HG03442 (cell line): ENCODE results near the gene OR6B3.
"Not testable (repeated sequence)": the region's sequence is repeated elsewhere in the genome, so short reads cannot be mapped to it uniquely, and the experiment has no call there.

Source experiments
- ATAC-seq: cut with Tn5 transposase; IDR thresholded peaks from one replicate; pipeline ENCODE4 v1.9.1; 2021; ENCODE audit warnings: mild to moderate bottlenecking, moderate library complexity; ENCODE audit not compliant: unreplicated experiment

OR6B3 gene

GRCh38 chr2:240045098-240045497 is 8.2 kb downstream of the OR6B3 start:
- ATAC-seq, result no peak

DNA sequence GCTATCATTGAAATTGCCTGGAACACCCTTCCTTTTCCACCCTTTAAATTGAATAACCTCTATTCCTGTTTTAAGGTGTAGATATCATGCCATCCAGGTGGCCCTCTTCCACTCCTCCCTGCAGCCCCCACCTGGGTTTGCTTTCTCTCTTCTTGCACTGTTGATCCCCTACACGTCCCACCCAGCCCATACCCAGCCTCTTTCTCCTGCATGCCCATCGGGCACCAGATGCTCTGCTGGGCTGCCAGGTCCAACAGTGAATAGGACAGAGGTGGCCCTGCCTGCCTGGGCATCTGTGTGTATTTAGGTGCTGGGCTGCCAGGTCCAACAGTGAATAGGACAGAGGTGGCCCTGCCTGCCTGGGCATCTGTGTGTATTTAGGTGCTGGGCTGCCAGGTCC is 9.2 kb downstream of the OR6B3 start:
- ATAC-seq, result not testable (repeated sequence)

DNA sequence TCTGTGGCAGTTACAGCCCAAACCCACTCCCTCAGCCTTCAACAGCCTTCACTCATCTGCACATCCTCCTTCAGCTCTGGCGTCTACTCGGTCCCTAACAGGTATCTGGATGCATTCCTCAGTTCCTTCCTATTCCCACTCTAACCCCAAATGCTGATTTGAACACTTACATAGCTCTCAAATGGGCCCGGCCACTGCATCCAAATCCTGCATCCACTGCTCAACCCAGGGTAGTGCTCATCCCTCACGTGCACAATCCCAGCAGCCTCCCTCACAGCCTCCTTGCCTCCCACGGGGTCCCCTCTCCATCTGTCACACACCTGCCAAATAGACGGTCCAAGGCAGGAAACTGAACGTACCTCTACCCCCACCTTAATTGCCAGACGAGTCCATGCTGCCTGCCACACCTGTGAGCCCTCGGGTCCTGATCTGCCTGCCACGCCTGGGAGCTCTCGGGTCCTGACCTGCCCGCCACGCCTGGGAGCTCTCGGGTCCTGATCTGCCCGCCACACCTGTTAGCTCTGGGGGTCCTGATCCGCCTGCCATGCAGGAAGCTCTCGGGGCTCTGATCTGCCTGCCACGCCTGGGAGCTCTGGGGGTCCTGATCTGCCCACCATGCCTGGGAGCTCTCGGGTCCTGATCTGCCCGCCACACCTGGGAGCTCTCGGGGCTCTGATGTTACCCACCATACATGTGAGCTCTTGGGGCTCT is 9.9 kb downstream of the OR6B3 start:
- no peak for ATAC-seq

DNA sequence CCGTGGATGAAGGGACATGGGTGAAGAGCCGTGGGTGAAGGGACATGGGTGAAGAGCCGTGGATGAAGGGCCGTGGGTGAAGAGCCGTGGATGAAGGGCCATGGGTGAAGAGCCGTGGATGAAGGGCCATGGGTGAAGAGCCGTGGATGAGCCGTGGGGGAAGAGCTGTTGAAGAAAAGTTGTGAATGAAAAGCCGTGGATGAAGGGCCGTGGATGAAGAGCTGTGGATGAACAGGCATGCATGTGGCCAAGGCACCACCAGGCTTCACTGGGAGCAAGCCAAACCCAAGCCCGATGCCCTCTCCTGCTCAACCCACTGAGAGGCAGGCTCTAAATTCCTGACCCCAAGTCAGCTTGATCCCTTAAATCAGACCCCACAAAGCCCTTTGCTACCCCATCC is 10.6 kb downstream of the OR6B3 start:
- ATAC-seq, result no peak

GRCh38 chr2:240041363-240041762 is 12.0 kb downstream of the OR6B3 start:
- ATAC-seq, result no peak

- no peak for ATAC-seq
Measured at GRCh38 chr2:240037358-240037757, 16.0 kb downstream of the OR6B3 start.

DNA sequence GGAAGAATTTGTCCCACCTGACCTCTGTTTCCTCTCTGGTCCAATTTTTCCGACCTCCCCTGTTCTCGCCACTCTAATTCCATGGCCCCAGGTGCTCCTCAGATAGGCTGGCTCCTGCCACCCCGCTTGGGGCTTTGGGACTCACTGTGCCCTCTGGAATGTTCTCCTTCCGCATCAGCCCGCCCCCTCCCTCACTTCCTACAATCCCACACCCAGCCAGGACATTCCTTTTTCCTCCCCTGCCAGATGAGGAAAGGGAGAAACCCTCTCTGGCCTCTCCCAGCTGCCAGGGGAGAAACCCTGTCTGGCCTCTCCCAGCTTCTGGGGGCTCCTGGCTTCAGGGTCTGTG is 20.0 kb downstream of the OR6B3 start:
- ATAC-seq, result no peak

DNA sequence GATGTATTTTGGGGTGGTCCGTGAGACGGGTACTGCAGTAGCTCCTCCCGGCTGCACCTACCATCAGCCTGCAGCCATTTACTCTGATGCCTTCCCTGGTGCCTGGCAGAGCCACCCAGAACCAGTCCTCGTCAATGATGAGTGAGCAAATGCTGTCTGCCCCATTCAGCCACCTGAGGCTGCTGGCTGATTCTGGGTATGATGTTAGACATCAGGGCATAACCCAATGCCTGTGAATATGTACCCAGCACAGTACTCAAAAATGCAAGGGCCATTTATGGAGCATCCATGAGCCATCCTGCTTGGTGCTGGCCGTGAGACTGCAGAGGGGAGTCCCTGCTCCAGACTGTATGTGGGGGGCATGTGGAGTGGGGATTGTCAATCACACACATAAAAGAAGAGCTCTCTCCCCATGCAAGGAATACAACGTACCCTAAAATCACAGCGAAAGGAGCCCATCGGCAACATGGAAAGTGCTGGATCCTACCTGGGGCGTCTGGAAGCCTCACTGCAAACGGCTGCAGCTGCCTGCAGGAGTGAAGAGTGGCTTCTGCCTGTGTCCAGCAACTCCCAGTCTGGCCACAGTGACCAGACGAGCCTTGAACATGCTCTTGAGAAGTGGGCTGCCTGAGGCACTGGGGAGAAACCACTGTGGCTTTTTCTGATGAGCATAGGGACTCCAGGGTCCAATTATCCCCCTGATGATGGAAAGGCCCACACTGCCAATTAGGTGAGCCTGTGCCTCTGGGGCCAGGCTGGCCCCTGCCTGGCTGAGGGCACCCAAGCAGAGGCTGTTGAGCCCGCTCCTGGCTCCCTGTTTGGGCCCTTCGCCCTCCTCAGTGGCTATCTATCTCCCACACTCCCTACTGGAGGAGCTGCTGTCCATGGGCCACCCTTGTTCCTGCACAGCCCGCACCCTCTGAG is 20.7 kb downstream of the OR6B3 start:
- no peak for ATAC-seq

GRCh38 chr2:240030379-240031094 is 22.8 kb downstream of the OR6B3 start, which contains the start of gene OR6B2:
OR6B2 (minus strand) TSS chr2:240030429; CDS start chr2:240030429, 0 bp downstream.
- no peak for ATAC-seq

- ATAC-seq, result no peak
Measured at GRCh38 chr2:240024766-240025165, 28.6 kb downstream of the OR6B3 start.

- no peak for ATAC-seq
Measured at GRCh38 chr2:240023792-240024191, 29.5 kb downstream of the OR6B3 start.

GRCh38 chr2:240021488-240022104 is 31.7 kb downstream of the OR6B3 start:
- peak; percentile 33 for ATAC-seq

GRCh38 chr2:240018071-240018750 is 35.1 kb downstream of the OR6B3 start:
- no peak for ATAC-seq

DNA sequence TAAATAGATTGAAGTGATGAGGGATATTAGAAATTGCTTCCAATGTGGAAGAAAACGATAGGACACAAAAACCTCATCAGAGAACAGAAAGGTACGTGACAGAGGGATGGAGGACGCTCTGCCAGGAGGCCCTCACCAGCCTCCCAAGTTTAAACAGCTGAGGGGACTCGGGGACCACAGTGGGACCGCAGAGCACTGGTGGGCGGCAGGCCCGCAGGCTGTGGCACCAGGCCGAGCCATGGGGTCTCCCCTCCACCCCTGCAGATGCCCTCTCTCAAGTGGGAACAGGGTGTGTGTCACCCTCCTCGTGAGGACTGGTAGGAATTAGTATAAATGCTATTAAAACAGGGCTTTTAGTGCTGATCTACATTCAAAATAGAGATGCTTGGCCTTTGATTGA is 39.0 kb downstream of the OR6B3 start:
- no peak for ATAC-seq

GRCh38 chr2:240013343-240013742 is 40.0 kb downstream of the OR6B3 start:
- no peak for ATAC-seq

DNA sequence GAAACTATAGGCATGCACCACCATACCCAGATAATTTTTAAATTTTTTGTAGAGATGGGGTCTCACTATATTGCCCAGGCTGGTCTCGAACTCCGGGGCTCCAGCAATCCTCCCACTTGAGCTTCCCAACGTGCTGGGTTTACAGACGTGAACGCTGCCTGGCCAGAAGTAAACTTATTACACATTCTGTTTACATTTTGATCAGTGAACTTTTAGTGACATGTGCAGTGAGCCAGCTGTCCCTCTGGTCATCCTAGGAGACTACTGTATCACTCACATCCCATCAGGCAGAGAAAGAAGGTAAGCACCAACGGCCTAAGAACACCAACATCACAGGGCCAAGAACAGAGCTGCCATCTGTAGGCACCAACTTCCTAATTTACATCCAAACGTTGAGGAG is 50.3 kb downstream of the OR6B3 start:
- no peak for ATAC-seq

DNA sequence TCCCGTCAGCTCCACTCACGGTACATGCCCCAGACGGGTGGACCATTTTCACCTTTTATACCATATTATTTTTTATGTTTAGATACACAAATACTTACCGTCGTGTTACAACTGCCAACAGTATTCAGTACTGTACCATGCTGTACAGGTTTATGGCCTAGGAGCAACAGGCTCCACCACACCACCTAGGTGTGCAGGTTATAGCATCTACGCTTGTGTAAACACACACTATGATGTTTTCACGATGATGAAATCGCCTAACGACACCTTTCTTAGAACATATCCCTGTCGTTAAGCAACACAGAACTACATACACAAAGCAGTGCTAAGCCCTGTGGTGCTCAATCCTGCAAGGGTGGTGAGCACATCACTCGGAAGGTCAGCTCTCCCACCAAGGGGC is 52.6 kb downstream of the OR6B3 start:
- ATAC-seq, result no peak

DNA sequence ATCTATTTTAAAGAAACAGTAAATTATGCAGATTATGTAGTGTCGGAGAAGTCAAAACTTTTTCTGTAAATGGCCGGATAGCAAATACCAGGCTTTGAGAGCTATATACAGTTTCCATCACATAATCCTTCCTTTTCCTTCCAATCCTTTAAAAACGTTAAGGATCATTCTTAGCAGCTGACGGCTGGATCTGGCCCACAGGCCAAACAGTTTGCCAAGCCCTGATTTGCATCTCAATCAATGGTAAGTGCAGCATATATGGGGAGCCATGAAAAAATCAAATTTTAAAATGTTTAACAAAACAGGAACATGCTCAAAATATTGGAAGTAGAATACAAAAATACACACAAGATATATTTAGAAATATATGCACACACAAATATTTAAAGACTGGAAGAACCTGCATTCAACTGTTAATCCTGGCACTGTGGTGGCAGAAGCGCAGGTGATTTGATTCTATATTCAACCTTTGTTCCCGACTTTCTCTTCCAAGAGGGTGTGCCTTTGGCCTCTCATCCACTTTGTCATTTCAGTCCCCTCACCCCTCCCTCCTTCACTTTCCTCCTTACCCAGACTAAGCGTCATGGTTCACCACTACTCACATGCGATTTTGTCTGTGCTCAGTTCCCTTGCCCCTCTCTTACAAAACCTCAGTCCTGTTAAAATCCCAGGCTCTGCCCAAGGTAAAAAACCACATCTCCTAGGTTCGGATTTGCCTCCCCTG is 55.5 kb downstream of the OR6B3 start:
- no peak for ATAC-seq
